Neural cell (in vitro differentiated cells): ENCODE results near the gene MOCS2.

Experiments used
- CTCF ChIP-seq: fragments of 450-650 bp; IDR thresholded peaks from 2 replicates; pipeline ENCODE4 v1.5.1; 2014; ENCODE audit warnings: antibody characterized with exemption, mild to moderate bottlenecking, moderate library complexity; ENCODE audit not compliant: poor library complexity, severe bottlenecking
- EP300 ChIP-seq: fragments of 450-650 bp; conservative IDR thresholded peaks from 2 replicates; pipeline ENCODE4 v1.6.1; 2014; ENCODE audit warnings: antibody characterized with exemption, mild to moderate bottlenecking, moderate library complexity; ENCODE audit not compliant: poor library complexity, severe bottlenecking
- EZH2 ChIP-seq: fragments of 200-600, 300-800 bp; shearing (Covaris generic), sonication (generic); IDR thresholded peaks from 2 replicates; pipeline ENCODE4 v1.6.1; 2014; ENCODE audit warnings: antibody characterized with exemption, low read length, borderline replicate concordance, mild to moderate bottlenecking; ENCODE audit not compliant: insufficient read depth, poor library complexity, severe bottlenecking
- MXI1 ChIP-seq: fragments of 450-650 bp; conservative IDR thresholded peaks from 2 replicates; pipeline ENCODE4 v1.6.1; 2014; ENCODE audit warnings: antibody characterized with exemption, mild to moderate bottlenecking; ENCODE audit not compliant: poor library complexity, severe bottlenecking
- POLR2AphosphoS5 ChIP-seq: IDR thresholded peaks from 2 replicates; pipeline ENCODE4 v1.6.1; 2012
- RAD21 ChIP-seq: fragments of 450-650 bp; conservative IDR thresholded peaks from 2 replicates; pipeline ENCODE4 v1.6.1; 2014; ENCODE audit warnings: antibody characterized with exemption, mild to moderate bottlenecking, moderate library complexity
- REST ChIP-seq: IDR thresholded peaks from 2 replicates; pipeline ENCODE4 v1.6.1; 2012; ENCODE audit warnings: borderline replicate concordance
- SMC3 ChIP-seq: fragments of 450-650 bp; conservative IDR thresholded peaks from 2 replicates; pipeline ENCODE4 v1.6.1; 2014; ENCODE audit warnings: antibody characterized with exemption, mild to moderate bottlenecking, moderate library complexity; ENCODE audit not compliant: poor library complexity
- TAF1 ChIP-seq: IDR thresholded peaks from 2 replicates; pipeline ENCODE4 v1.6.1; 2012; ENCODE audit warnings: low read depth

GRCh38 chr5:53116597-53116996, 7.0 kb upstream of the MOCS2 start:
- TF ChIP-seq EZH2 = no peak
- TF ChIP-seq EP300 = no peak
- TF ChIP-seq RAD21 = no peak
- TF ChIP-seq CTCF = no peak
- no peak for TF ChIP-seq POLR2AphosphoS5
- TF ChIP-seq SMC3 = no peak
- TF ChIP-seq REST = no peak
- TF ChIP-seq TAF1 = no peak
- TF ChIP-seq MXI1 = no peak
